K562 (cell line): ENCODE data around the gene HPCAL1.

ENCODE experiments used
- ATF2 ChIP-seq: sonication (generic); formaldehyde crosslinking; IDR thresholded peaks from 2 replicates; pipeline ENCODE4 v1.8.1; 2022; ENCODE audit warnings: missing genetic modification reagents
- DLX4 ChIP-seq: fragments of 250-450 bp; sonication (Bioruptor Pico); IDR thresholded peaks from 2 replicates; pipeline ENCODE4 v1.6.1; 2021; ENCODE audit warnings: mild to moderate bottlenecking
- GATA2 ChIP-seq: sonication (generic); formaldehyde crosslinking; IDR thresholded peaks from 2 replicates; pipeline ENCODE4 v1.4.0; 2020; ENCODE audit warnings: mild to moderate bottlenecking, missing genetic modification reagents
- JUN ChIP-seq, 2 experiments: sonication (generic) in 1 of 2; formaldehyde crosslinking in 1 of 2; IDR thresholded peaks; 2 replicates each; pipeline versions ENCODE4 v1.6.1 to v1.8.0; 2012 to 2022; ENCODE audit warnings: borderline replicate concordance in 2 of 2, mild to moderate bottlenecking in 2 of 2, improper control_type of control experiment in 1 of 2, low read depth in 1 of 2, low read length in 1 of 2, missing genetic modification reagents in 1 of 2
- JUNB ChIP-seq: fragments of 450-650 bp; formaldehyde crosslinking; conservative IDR thresholded peaks from 2 replicates; pipeline ENCODE4 v1.4.0; 2020; ENCODE audit warnings: mild to moderate bottlenecking
- MXI1 ChIP-seq: IDR thresholded peaks from 2 replicates; pipeline ENCODE4 v1.6.1; 2011; ENCODE audit warnings: low read depth, mild to moderate bottlenecking, improper control_type of control experiment, low read length
- POLR2A ChIP-seq: fragments of 450-650 bp; conservative IDR thresholded peaks from 2 replicates; pipeline ENCODE4 v1.6.1; 2016
- RCOR1 ChIP-seq, 2 experiments: IDR thresholded peaks; 2 replicates each; pipeline ENCODE4 v1.6.1; 2012; ENCODE audit warnings: low read depth in 2 of 2, low read length in 2 of 2, borderline replicate concordance in 1 of 2, improper control_type of control experiment in 1 of 2
- SREBF2 ChIP-seq: sonication (generic); formaldehyde crosslinking; IDR thresholded peaks from 2 replicates; pipeline ENCODE4 v1.4.0; 2020; ENCODE audit warnings: mild to moderate bottlenecking, missing genetic modification reagents
- ZNF311 ChIP-seq: fragments of 250-450 bp; sonication (Bioruptor Pico); IDR thresholded peaks from 2 replicates; pipeline ENCODE4 v1.4.0; 2020; ENCODE audit warnings: mild to moderate bottlenecking, moderate library complexity
- ZNF780A ChIP-seq: fragments of 250-450 bp; sonication (Bioruptor Pico); IDR thresholded peaks from 2 replicates; pipeline ENCODE4 v1.5.0; 2021; ENCODE audit warnings: mild to moderate bottlenecking

GRCh38 chr2:10339647-10340592 is 37.2 kb downstream of the HPCAL1 start:
- no peak for TF ChIP-seq POLR2A
- no peak for TF ChIP-seq ZNF780A (CRISPR knock-in tag)
- TF ChIP-seq JUN (IDR thresholded peaks at IDR 0.05; ENCODE audit: borderline replicate concordance, low read depth, low read length), result no peak
- TF ChIP-seq JUN (CRISPR knock-in tag; IDR thresholded peaks at IDR 0.05; ENCODE audit: borderline replicate concordance), result no peak
- TF ChIP-seq GATA2, result no peak
- no peak for TF ChIP-seq ATF2 (CRISPR knock-in tag)
- no peak for TF ChIP-seq SREBF2 (CRISPR knock-in tag)
- no peak for TF ChIP-seq ZNF311
- no peak for TF ChIP-seq MXI1
- TF ChIP-seq DLX4 (CRISPR knock-in tag), result no peak
- no peak for TF ChIP-seq RCOR1 (IDR thresholded peaks at IDR 0.05; ENCODE audit: borderline replicate concordance in 1 of 2, low read depth in 2 of 2, low read length in 2 of 2)
- no peak for TF ChIP-seq JUNB
